NCI-H2081 treated with DMSO at 0.1 percent for 48 hours (cell line): Measurements from ENCODE around the gene FUOM.
"Not testable (repeated sequence)": the region's sequence is repeated elsewhere in the genome, so short reads cannot be mapped to it uniquely, and the experiment has no call there.

Experiments
- DNase-seq: peaks from one replicate; lab custom pipeline; 2025; lab: John Stamatoyannopoulos, UW

Gene FUOM

DNA sequence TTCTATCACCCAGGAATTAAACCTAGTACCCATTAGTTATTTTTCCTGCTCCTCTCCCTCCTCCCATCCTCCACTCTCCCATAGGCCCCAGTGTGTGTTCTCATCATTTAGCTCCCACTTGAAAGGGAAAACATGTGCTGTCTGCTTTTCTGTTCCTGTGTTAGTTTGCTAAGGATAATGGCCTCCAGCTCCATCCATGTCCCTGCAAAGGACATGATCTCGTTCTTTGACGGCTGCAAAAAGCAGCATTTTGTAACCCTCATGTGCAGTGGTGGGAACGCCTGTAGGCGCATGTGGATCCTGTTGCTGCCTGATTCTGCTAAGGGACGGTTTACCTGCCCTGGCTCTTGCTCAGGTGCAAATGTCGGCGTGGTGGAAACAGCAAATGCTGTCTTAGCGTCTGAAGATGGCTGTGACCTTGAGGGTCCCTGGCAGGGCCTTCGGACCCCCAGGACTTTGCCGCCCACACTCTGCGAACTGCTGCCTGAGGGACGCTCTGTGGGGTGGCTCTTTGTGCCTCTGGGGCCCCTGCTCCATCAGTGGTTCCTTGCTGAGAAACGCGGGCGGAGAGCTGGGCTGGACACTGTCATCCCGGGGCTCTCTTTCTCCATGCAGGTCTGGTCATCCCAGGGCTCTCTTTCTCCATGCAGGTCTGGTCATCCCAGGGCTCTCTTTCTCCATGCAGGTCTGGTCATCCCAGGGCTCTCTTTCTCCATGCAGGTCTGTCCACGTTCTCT is 30.6 kb upstream of the FUOM start:
- no peak for DNase-seq

DNA sequence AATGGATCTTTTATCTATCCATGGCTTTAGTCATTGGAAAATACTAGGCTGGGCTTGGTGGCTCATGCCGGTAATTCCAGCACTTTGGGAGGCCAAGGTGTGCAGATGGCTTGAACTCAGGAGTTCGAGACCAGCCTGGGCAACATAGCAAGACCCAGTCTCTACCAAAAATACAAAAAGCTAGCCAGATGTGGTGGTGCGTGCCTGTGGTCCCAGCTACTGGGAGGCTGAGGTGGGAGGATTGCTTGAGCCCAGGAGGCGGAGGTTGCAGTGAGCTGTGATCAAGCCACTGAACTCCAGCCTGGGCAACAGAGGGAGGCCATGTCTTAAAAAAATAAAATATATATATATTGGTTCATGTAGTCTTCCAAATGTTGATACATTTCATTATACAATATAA is 29.1 kb upstream of the FUOM start:
- DNase-seq, result not testable (repeated sequence)

GRCh38 chr10:133385214-133385613 is 27.4 kb upstream of the FUOM start:
- DNase-seq, result no peak

GRCh38 chr10:133384071-133384470 is 26.3 kb upstream of the FUOM start:
- no peak for DNase-seq

DNA sequence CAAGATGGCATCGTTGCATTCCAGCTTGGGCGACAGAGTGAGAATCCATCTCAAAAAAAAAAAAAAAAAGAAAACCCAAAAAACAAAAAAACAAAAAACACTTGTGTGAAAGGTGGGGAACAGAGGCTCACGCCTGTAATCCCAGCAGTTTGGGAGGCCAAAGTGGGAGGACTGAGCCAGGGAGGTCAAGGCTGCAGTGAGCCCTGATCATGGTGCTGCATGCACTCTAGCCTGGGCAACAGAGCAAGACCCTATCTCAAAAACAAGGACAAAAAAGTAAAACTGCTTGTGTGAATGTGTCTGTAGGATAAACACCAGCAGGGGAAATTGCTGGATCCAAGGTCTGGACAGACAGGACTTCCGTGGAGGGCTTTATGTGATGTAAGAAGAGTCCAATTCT is 25.7 kb upstream of the FUOM start:
- no peak for DNase-seq

DNA sequence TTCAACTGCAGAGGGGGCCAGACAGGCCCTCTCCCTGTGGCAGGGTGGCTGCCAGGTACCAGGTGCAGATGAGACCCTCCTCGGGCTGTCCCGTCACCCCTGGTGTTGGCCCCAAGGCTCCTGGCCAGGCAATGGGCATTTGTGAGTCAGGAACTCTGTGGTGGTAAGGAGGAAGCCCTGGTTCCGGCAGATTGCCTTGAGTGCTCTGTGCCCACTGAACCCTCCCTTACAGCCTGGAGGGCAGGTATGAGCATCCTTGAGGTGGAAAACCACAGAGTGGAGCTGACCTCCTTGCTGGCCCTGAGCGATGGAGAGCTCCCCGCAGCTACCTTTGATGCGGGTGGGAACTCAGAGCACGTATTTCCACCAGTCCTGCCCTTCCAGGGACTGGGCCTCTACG is 23.2 kb upstream of the FUOM start:
- DNase-seq, result no peak

- DNase-seq, result no peak
Measured at GRCh38 chr10:133379801-133380666, 22.2 kb upstream of the FUOM start.

DNA sequence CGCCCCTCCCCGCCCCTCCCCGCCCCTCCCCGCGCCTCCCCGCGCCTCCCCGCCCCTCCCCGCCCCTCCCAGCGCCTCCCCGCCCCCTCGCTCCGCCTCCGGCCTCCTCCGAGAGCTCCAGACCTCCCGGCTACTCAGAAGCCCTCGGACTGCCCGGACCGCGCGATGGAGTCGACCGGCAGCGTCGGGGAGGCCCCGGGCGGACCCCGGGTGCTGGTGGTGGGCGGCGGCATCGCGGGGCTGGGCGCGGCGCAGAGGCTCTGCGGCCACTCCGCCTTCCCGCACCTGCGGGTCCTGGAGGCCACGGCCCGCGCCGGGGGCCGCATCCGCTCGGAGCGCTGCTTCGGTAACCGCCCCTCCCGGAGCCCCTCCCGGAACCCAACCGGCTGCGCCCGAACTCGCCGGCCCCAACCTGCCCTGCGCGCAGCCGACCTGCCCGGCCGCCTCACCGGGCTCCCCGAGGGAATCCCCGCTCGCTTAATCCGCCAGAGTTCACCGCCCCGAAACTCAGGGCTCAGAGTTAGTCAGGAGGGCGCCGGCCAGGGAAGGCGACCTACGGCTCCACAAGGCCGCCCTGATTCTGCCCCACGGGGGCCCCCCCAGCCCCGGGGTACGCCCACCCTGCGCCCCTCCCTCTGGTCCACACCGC is 21.5 kb upstream of the FUOM start, which contains the start of gene PAOX:
Gene PAOX, plus strand, starts transcription at position 111 of the 649 bp plus-strand sequence. Its CDS starts 55 bp downstream, at position 166.
- DNase-seq, result no peak

- DNase-seq, result no peak
Measured at GRCh38 chr10:133378251-133379096, 20.7 kb upstream of the FUOM start.

DNA sequence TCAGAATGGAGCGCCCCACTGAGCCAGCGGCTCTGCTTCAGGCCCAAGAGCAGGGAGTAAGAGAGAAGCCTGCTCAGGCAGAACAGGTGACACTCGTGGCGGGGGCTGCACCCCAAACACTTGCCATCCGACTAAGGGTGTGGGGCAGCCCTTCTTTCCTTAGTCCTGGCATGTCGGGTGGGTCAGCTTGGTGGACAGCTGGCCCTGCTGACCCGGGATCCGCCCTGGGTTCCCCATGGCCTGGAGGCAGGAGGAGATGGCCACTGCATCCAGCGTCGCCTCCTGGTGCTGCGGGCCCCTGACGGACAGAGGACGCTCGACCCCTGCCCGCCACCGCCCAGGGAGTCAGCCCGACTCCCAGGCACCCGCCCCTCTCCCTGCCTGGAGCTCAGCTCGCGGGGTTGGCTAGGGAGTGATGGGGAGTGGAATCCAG is 20.0 kb upstream of the FUOM start:
- DNase-seq, result no peak

DNA sequence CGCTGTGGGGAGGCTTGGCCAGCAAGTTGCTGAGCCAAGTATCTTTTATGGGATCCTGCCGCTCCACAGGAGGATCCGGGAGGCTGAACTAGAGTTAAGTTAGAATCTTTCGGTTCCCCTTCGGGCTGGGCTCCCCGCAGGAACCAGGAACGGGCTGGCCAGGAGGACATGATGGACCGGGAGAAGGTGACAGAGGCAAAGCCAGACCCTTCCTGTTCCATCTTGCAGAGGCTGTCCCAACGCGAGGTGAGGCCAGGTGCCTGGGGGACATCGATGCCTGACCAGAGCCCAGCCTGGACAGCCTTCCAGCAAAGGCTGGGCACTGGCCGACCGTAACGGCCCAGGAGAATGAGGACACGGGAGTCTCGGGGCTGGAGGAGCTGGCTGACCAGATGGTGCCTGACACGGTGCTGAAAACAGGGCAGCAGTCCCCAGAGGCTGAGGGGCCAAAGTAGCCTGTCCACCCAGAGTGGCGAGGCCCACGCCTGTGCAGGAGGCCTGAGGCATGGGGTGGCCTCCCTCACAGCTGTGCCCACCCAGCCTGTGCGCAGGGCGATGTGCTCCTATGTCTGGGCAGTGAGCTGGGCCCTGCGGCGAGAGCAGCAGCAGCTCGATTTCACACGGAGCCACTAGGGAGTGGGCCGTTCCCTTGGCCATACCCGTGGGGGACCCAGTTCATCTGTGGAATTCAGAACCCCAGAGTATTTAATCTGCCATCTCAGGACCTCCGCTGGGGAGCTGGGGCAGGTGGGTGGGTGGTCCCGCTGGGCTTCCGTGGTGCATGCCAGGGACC is 19.4 kb upstream of the FUOM start:
- DNase-seq, result no peak

DNA sequence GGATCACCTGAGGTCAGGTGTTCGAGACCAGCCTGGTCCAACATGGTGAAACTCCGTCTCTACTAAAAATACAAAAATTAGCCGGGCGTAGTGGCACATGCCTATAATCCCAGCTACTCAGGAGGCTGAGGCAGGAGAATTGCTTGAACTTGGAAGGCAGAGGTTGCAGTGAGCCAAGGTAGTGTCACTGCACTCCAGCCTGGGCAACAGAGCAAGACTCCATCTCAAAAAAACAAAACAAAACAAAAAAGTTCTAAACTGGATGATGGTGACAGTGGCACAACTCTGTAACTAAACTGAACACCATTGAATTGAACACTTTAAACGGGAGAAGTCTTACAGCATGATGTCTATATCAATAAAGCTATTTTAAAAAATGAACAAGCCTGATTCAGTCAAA is 18.4 kb upstream of the FUOM start:
- not testable (repeated sequence) for DNase-seq

DNA sequence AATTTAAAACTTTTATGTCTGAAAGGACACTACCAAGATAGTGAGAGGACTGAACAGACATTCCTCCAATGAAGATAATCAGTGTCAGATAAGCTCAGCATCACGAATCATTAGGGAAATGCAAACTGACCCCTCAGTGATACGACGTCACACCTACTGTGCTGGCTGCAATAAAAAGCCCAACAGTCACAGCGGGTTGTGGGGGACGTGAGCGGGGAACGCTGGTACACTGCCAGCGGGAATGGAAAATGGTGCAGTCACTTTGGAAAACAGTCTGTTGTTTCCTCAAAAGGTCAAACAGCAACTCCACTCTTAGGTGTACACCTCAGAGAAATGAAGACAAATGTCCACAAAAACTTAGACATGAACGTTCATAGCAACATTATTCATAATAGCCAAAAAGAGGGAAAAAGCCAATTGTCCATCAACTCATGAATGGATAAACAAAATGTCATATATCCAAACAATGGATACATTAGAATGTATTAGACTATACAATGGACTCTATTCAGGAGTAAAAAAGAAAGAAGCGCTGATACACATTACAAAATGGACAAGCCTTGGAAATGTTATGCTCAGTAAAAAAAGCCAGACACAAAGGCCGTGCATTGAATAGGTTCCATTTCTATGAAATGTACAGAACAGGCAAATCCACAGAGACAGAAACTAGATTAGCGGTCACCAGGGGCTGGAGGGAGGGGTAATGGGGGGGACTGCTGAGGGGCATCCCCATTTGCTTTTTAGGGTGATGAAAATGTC is 17.7 kb upstream of the FUOM start:
- DNase-seq, result no peak

- peak; percentile 17 for DNase-seq
Measured at GRCh38 chr10:133373174-133374090, 15.6 kb upstream of the FUOM start, which contains the start of gene ECHS1. Gene ECHS1, minus strand, starts transcription at chr10:133373354. Its CDS starts 21 bp downstream, at chr10:133373333.

- no peak for DNase-seq
Measured at GRCh38 chr10:133372507-133372906, 14.7 kb upstream of the FUOM start.

DNA sequence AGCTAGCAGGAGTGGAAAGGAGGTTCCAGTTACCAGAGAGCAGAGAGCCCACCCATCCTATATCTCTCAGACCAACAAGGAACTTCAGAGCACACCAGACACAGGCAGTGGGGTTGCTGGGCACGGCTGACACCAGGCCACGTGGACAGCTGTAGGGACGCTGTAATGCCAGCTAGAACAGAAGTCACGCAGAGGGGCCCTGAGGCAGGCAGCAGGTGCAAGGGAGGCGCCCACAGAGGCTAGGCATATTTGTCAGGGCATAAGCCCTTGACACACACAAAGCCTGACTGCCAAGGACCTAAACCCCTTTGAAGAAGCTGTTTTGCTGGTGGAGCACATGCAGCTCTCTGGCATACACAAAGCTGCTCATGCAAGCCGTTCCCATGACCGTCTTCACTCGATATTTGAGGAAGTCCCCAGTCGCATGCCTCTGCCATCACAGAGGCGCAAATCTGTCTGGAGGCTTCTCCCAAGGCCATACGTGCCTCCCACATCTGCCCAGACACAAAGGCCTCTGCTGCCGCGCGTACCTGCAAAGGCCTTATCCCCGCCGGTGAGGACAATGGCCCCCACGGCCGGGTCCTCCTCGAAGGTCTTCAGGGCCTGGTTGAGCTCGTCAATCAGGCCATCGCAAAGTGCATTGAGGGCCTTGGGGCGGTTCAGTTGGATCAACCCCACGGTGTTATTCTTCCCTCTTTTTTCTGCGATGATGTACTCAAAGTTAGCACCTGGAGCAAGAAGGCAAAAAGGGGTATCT is 12.4 kb upstream of the FUOM start:
- no peak for DNase-seq

DNA sequence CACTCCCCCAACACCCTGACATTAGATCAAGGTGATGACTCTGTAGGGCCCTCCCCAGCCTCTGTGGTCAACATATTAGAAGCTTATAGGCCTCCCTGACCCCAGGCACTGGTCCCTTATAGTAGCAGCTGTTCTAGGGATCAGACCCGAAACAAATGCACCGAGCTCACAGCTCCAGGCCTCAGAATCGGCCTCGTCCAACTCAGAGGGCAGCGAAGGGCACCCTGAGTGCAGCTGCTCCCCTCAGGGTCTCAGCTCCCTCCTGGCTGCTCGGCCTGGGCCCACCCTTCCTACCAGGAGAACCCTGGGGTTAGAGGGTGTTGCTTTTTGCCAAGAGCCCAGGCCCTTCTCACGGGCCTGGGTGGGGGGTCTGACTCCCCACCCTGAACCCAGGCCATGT is 10.3 kb upstream of the FUOM start:
- DNase-seq, result no peak

- DNase-seq, result not testable (repeated sequence)
Measured at GRCh38 chr10:133367461-133367860, 9.6 kb upstream of the FUOM start.
